Epithelial cell of esophagus (primary cell): ENCODE measurements around the gene SNRNP200.
"Not testable (repeated sequence)": the region's sequence is repeated elsewhere in the genome, so short reads cannot be mapped to it uniquely, and the experiment has no call there.

ENCODE experiments used
- DNase-seq: peaks from one replicate; pipeline ENCODE4 v3.0.0; 2010; ENCODE audit warnings: low read depth
- H3K4me3 ChIP-seq: 2 replicates; pipeline ENCODE4 v1.5.1; 2011; ENCODE audit warnings: mild to moderate bottlenecking, low read length, control low read depth
- CTCF ChIP-seq: IDR thresholded peaks from 2 replicates; pipeline ENCODE4 v1.5.1; 2011; ENCODE audit warnings: low read depth, mild to moderate bottlenecking, low read length, control low read depth, inconsistent platforms; ENCODE audit not compliant: insufficient read depth; ENCODE audit errors: missing control alignments

SNRNP200 gene

GRCh38 chr2:96306370-96306769 lies 1.0 kb upstream of the SNRNP200 start:
- DNase-seq, result no peak
- no peak for TF ChIP-seq CTCF
- peak overlapping the region; percentile 100 for H3K4me3 ChIP-seq

GRCh38 chr2:96305979-96306308 lies 598 bp upstream of the SNRNP200 start:
- no peak for TF ChIP-seq CTCF
- DNase-seq, result no peak
- peak overlapping the region; percentile 100 for H3K4me3 ChIP-seq

- DNase-seq, result no peak
- H3K4me3 ChIP-seq, result peak overlapping the region; percentile 100
- no peak for TF ChIP-seq CTCF
Observed at GRCh38 chr2:96304606-96305005, 740 bp downstream of the SNRNP200 start.

- no peak overlapping the region for H3K4me3 ChIP-seq
- DNase-seq, result no peak
- TF ChIP-seq CTCF, result no peak
Observed at GRCh38 chr2:96301865-96302264, 3.5 kb downstream of the SNRNP200 start.

GRCh38 chr2:96296925-96297324 lies 8.4 kb downstream of the SNRNP200 start:
- H3K4me3 ChIP-seq, result no peak overlapping the region
- TF ChIP-seq CTCF, result no peak
- no peak for DNase-seq

- not testable (repeated sequence) for H3K4me3 ChIP-seq, DNase-seq
Observed at GRCh38 chr2:96294271-96294670, 11.1 kb downstream of the SNRNP200 start.

- no peak overlapping the region for H3K4me3 ChIP-seq
- TF ChIP-seq CTCF, result no peak
- DNase-seq, result no peak
Observed at GRCh38 chr2:96291751-96292150, 13.6 kb downstream of the SNRNP200 start.
